K562 treated with DMSO at 1 percent for 4 hours (cell line): Measurements from ENCODE around the gene KITLG. TPM values are rescaled to one million over a fixed set of nuclear protein-coding genes. Genes with fewer than 3 reads are reported as not detected.

Source experiments
- total RNA-seq: library from RNA; unstranded; fragments of 300-600 nt; gene quantifications from 2 replicates; pipeline ENCODE4 v1.2.3, GENCODE V29; 2022; ENCODE audit not compliant: insufficient read depth

KITLG gene
- total RNA-seq = not detected in 2 replicates

GRCh38 chr12:88580051-88580871 is at the start of gene KITLG:
Gene KITLG (minus strand): TSS chr12:88580471. CDS start chr12:88580278, 193 bp downstream.

